Spinal cord (tissue), 10 donors: ENCODE data around the gene STH. TPM values are rescaled to one million over a fixed set of nuclear protein-coding genes. Genes with fewer than 3 reads are reported as not detected.

Experiments
- DNase-seq, 6 donors: peaks; one replicate each; pipeline versions ENCODE4 v3.0.0 to v3.0.0-alpha.2; 2013 to 2015; ENCODE audit warnings: low spot score in 6 of 6, low read depth in 4 of 6
- H3K27ac ChIP-seq: one replicate; pipeline ENCODE4 v1.5.1; 2013; ENCODE audit warnings: low read depth, low read length, control low read depth
- H3K27me3 ChIP-seq: one replicate; pipeline ENCODE4 v1.6.1; 2013; ENCODE audit warnings: low read length; ENCODE audit not compliant: control insufficient read depth, insufficient read depth
- H3K36me3 ChIP-seq: one replicate; pipeline ENCODE4 v1.6.1; 2013; ENCODE audit warnings: low read length; ENCODE audit not compliant: control insufficient read depth, insufficient read depth
- H3K4me1 ChIP-seq: one replicate; pipeline ENCODE4 v1.6.1; 2013; ENCODE audit warnings: low read length; ENCODE audit not compliant: control insufficient read depth, insufficient read depth
- H3K4me3 ChIP-seq: one replicate; pipeline ENCODE4 v1.5.1; 2013; ENCODE audit warnings: low read depth, low read length, control low read depth
- H3K9me3 ChIP-seq: one replicate; pipeline ENCODE4 v1.6.1; 2013; ENCODE audit warnings: low read length; ENCODE audit not compliant: control insufficient read depth, insufficient read depth
- WGBS: methylation state at CpG from one replicate; pipeline ENCODE4 v1.1.5; 2013; ENCODE audit warnings: missing lambda C conversion rate; ENCODE audit not compliant: insufficient coverage; 5-methylcytosine and 5-hydroxymethylcytosine counted together
- polyA plus RNA-seq, 2 donors: library from polyadenylated mRNA; unstranded; fragments of 120-200 nt; gene quantifications; one replicate each; pipeline ENCODE4 v1.2.1, GENCODE V29; 2013; ENCODE audit not compliant: insufficient read length in 2 of 2
- total RNA-seq, 2 donors: library from RNA; depleted of rRNA in 1 of 2; stranded (reverse); fragments of 120-200 nt in 1 of 2; fragments of >200 nt in 1 of 2; gene quantifications; one replicate each; pipeline versions ENCODE4 v1.2.3 to v1.2.4, GENCODE V29; 2013 to 2014
- donor health status: healthy.

Gene STH
- total and polyA plus RNA-seq, 4 donors: 0.66 to 3.1 (median 2.4) TPM; not detected in 1

DNA sequence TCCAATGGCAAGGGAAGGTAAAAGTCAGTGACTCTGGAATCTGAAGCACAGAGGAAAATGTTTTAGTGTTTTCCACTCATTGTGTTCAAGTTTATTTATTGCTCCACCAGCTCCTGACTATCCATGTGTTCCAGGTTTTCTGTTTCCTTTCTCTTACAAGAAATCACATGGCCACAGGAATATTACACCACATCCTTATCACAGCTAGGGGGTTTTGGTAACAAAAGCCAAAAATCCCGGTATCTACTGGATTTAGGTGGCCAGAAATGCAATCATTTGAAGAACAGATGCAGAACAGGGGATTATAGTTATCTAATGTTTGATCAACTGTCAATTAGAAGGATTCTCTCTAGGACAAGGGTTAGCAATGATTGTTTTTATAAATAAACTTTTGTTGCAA is 47.9 kb downstream of the STH start:
- no peaks in the 10 kb centered on the region for H3K4me1 ChIP-seq
- H3K9me3 ChIP-seq: no peaks in the 10 kb centered on the region
- H3K27ac ChIP-seq: no peak overlapping the region
- no peaks in the 10 kb centered on the region for H3K27me3 ChIP-seq
- H3K36me3 ChIP-seq: peaks cover 24% of the 10 kb centered on the region
- DNase-seq: no peak
- WGBS: no CpG with 5 or more reads among the region's 1 CpG
- H3K4me3 ChIP-seq: no peak overlapping the region

DNA sequence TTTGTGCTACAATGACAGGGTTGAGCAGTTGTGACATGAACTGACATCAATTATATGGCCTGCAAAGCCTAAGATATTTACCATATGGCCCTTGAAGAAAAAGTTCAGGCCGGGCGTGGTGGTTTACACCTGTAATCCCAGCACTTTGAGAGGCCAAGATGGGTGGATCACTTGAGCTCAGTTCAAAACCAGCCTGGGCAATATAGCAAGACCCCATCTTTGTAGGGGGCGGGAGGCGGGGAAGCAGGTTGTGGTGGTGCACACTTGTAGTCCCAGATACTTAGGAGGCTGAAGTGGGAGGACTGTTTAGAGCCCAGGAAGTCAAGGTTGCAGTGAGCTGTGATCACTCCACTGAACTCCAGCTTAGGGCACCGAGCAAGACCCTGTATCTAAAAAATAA is 48.3 kb downstream of the STH start:
- Histone ChIP-seq H3K4me3 (no peak overlapping the region), H3K27ac (no peak overlapping the region), H3K36me3 (peaks cover 24% of the 10 kb centered on the region), H3K9me3 (no peaks in the 10 kb centered on the region), H3K4me1 (no peaks in the 10 kb centered on the region), H3K27me3 (no peaks in the 10 kb centered on the region)
- no peak for DNase-seq
- 95% methylated on average over 4 of the region's 5 CpGs for WGBS

DNA sequence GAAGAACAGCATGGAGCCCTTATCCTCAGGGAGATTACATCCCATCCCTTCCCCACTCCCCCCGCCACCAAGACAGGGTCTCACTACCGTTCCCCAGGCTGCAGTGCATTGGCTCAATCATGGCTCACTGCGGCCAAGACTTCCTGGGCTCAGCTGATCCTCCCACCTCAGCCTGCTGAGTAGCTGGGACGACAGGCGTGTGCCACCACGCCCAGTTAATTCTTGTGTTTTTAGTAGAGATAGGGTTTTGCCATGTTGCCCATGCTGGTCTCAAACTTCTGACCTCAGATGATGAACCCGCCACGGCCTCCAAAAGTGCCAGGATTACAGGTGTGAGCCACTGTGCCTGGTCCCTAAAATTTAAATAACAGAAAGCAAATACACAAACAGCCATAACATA is 48.8 kb downstream of the STH start:
- Histone ChIP-seq H3K36me3 (peaks cover 24% of the 10 kb centered on the region), H3K27me3 (no peaks in the 10 kb centered on the region), H3K9me3 (no peaks in the 10 kb centered on the region), H3K4me3 (no peak overlapping the region), H3K27ac (no peak overlapping the region), H3K4me1 (no peaks in the 10 kb centered on the region)
- DNase-seq: no peak
- 89% methylated on average over 5 of the region's 8 CpGs for WGBS

Other genes with a start within 250 kb of the STH start
- gene CRHR1, start 214.9 kb upstream of the STH start, total RNA-seq: 1 to 10 TPM; 1.9 to 3.2 TPM
- gene CRHR1, start 214.9 kb upstream of the STH start, polyA plus RNA-seq: 10 to 100 TPM in 1 of 2 donors, 1 to 10 TPM in 1; 8.1 to 10.4 TPM
- gene SPPL2C, start 154.4 kb upstream of the STH start, total RNA-seq: under 1 TPM in 1 of 2 donors, not detected in 1; 0.10 TPM
- under 1 TPM; 0.19 to 0.38 TPM for gene SPPL2C, start 154.4 kb upstream of the STH start, polyA plus RNA-seq
- 10 to 100 TPM; 48.2 to 83.0 TPM for gene MAPT, start 104.7 kb upstream of the STH start, total RNA-seq
- gene MAPT, start 104.7 kb upstream of the STH start, polyA plus RNA-seq: 100 to 1,000 TPM; 439 to 446 TPM
- gene KANSL1, start 194.2 kb downstream of the STH start, total RNA-seq: 100 to 1,000 TPM; 109 to 117 TPM
- gene KANSL1, start 194.2 kb downstream of the STH start, polyA plus RNA-seq: 10 to 100 TPM; 49.4 to 70.3 TPM